Kidney (tissue), 14 donors: ENCODE results near the gene PCYT1A. TPM values are rescaled to one million over a fixed set of nuclear protein-coding genes. Genes with fewer than 3 reads are reported as not detected.

ENCODE experiments used
- DNase-seq, 5 donors: peaks; one replicate each; pipeline ENCODE4 v3.0.0-alpha.2; 2013 to 2020
- FAIRE-seq: peaks from 2 replicates; lab custom pipeline; 2012; peaks lifted over from hg19 to GRCh38; lab: Jason Lieb, UNC
- H3K27ac ChIP-seq, 2 donors: one replicate each; pipeline ENCODE4 v1.7.0; 2013; ENCODE audit warnings: low read depth in 2 of 2, low read length in 2 of 2, inconsistent platforms in 1 of 2
- H3K27me3 ChIP-seq: one replicate; pipeline ENCODE4 v1.7.1; 2013; ENCODE audit warnings: low read length, inconsistent platforms; ENCODE audit not compliant: control insufficient read depth, insufficient read depth
- H3K36me3 ChIP-seq, 3 donors: one replicate each; pipeline versions ENCODE4 v1.7.0 to v1.7.1; 2013; ENCODE audit warnings: low read length in 3 of 3, control low read depth in 1 of 3, inconsistent platforms in 1 of 3; ENCODE audit not compliant: insufficient read depth in 3 of 3, control insufficient read depth in 2 of 3
- H3K4me1 ChIP-seq, 3 donors: one replicate each; pipeline versions ENCODE4 v1.7.0 to v1.7.1; 2013; ENCODE audit warnings: low read length in 3 of 3, inconsistent platforms in 1 of 3, low read depth in 1 of 3; ENCODE audit not compliant: control insufficient read depth in 2 of 3, insufficient read depth in 2 of 3
- H3K4me3 ChIP-seq, 3 donors: one replicate each; pipeline versions ENCODE4 v1.7.0 to v1.8.1; 2013; ENCODE audit warnings: low read length in 3 of 3, control low read depth in 1 of 3, inconsistent platforms in 1 of 3
- H3K9ac ChIP-seq, 3 donors: one replicate each; pipeline versions ENCODE4 v1.7.0 to v1.7.1; 2013; ENCODE audit warnings: low read length in 3 of 3, control low read depth in 1 of 3, inconsistent platforms in 1 of 3
- H3K9me3 ChIP-seq, 3 donors: one replicate each; pipeline versions ENCODE4 v1.7.0 to v1.7.1; 2013; ENCODE audit warnings: low read length in 3 of 3, control low read depth in 1 of 3, inconsistent platforms in 1 of 3; ENCODE audit not compliant: control insufficient read depth in 2 of 3, insufficient read depth in 1 of 3
- intact Hi-C: fragments of 100-400 bp; cut with DNase I; formaldehyde crosslinking; loops from one replicate; pipeline ENCODE4 v1.11.1; 2022
- polyA plus RNA-seq: library from polyadenylated mRNA; stranded (reverse); fragments of 350-450 nt; fragmentation: Illumina TruSeq; extraction: RNeasy Lipid Tissue Mini Kit (QIAGEN cat#74804); gene quantifications from one replicate; pipeline ENCODE4 v1.2.3, GENCODE V29; 2014; ENCODE audit warnings: low read depth, low replicate concordance; ENCODE audit not compliant: insufficient read depth
- total RNA-seq: library from RNA; stranded (reverse); fragmentation: NEBNext Ultra II Directional; extraction: Animal tissue kit (Norgen Biotek cat#: 25700); gene quantifications from one replicate; pipeline ENCODE4 v1.2.1, GENCODE V29; 2021
- TF ChIP-seq, protein P1 (sequence below): IDR thresholded peaks from 3 replicates; pipeline ENCODE4 v1.5.1; 2012; ENCODE audit warnings: mild to moderate bottlenecking, moderate library complexity, borderline replicate concordance; ENCODE audit not compliant: insufficient read depth; ENCODE audit errors: extremely low read depth
- donor health status: control.
- donor health status: control.
- donor health status: control.
- donor health status: control.
- donor health status: control.
- donor health status: DM: yes; HTN: yes; CAD: no.
- donor health status: Normal renal cell carcinoma (clear cell type).

The PCYT1A gene
- total and polyA plus RNA-seq, 2 donors from 2014 or later, result 19.6 to 57.6 TPM

DNA sequence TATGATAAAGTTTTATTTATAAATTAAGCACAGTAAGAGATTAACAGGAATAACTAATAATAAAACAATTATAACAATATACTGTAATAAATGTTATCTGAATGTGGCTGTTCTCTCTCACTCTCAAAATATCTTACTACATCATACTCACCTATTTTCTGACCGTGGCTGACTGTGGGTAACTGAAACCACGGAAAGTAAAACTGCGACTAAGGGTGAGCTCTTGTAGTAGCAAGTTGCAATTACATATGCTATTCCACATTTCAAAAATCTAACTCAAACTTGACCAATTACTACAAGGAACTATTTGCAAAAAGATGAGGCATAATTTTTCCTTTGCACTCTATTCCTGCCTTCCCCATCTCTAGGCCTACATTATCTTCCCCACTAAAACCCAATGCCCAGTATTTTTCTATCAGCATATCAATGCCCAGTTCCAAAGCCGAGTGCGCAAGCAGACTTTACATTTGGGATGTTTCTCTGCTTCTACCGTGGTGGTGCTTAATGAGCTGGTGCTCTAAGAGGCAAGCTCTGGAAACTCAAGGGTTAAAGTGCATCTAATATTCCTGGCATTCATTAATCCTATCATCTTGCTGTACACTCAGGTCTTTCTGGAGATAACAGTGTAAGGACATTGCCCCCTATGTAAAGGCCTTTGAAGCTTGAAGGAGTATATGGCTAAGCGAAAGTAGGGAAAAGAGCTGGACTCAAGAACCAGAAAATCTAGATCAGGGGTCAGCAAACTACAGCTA, 6.7 kb downstream of the PCYT1A start:
- intact Hi-C loops, result no loop called here
- FAIRE-seq, result no peak
- Histone ChIP-seq H3K9ac (no peak overlapping the region), H3K27me3 (no peaks in the 10 kb centered on the region), H3K27ac (no peak overlapping the region), H3K36me3 (peaks cover 0 to 2% (median 0%) of the 10 kb centered on the region in 3 donors), H3K4me3 (no peak overlapping the region), H3K4me1 (peaks cover 0 to 9% (median 8%) of the 10 kb centered on the region in 3 donors), H3K9me3 (no peaks in the 10 kb centered on the region)
- TF ChIP-seq, protein P1, sequence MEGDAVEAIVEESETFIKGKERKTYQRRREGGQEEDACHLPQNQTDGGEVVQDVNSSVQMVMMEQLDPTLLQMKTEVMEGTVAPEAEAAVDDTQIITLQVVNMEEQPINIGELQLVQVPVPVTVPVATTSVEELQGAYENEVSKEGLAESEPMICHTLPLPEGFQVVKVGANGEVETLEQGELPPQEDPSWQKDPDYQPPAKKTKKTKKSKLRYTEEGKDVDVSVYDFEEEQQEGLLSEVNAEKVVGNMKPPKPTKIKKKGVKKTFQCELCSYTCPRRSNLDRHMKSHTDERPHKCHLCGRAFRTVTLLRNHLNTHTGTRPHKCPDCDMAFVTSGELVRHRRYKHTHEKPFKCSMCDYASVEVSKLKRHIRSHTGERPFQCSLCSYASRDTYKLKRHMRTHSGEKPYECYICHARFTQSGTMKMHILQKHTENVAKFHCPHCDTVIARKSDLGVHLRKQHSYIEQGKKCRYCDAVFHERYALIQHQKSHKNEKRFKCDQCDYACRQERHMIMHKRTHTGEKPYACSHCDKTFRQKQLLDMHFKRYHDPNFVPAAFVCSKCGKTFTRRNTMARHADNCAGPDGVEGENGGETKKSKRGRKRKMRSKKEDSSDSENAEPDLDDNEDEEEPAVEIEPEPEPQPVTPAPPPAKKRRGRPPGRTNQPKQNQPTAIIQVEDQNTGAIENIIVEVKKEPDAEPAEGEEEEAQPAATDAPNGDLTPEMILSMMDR, result no peak
- no peak for DNase-seq

DNA sequence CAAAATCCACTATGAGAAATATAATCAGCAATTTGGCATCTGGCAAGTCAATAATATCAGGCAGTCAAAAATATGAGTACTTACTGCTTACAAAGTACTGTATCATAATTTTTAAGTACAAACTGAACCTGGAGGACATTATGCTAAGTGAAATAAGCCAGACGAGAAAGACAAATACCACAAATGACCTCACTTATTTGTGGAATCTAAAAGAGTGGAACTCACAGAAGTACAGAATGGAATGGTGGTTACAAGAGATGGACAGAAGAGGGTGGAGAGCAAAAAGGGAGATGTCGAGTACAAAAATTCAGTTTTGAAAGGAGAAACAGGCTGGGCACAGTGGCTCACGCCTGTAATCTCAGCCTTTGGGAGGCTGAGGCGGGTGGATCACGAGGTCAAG, 12.4 kb downstream of the PCYT1A start:
- Histone ChIP-seq H3K4me3 (no peak overlapping the region), H3K4me1 (peaks cover 0 to 4% (median 3%) of the 10 kb centered on the region in 3 donors), H3K9me3 (no peaks in the 10 kb centered on the region), H3K36me3 (peaks cover 0 to 10% (median 2%) of the 10 kb centered on the region in 3 donors), H3K27me3 (no peaks in the 10 kb centered on the region), H3K9ac (no peak overlapping the region), H3K27ac (no peak overlapping the region)
- TF ChIP-seq, protein P1, result no peak
- DNase-seq (no peak), FAIRE-seq (no peak)
- intact Hi-C loops, result no loop called here

DNA sequence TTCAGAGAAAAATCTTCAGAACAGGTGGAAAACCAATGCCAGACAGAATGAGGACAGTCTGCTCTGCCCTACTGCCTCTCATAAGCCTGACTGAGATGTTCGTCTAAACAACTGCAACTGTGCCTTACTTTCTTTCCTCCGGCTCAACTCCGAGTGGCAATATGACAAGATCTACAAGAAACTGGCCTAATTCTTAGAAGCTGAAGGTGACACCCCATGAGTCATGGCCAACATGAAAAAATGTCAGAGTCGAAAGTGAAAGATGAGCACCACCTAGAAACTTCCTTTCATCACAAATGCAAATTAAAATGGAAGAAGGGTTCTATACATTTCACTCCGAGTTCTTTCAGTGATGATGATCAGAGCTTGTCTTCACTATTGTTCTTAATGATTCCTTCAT, 12.9 kb downstream of the PCYT1A start:
- FAIRE-seq, result no peak
- no peak for DNase-seq
- Histone ChIP-seq H3K9ac (no peak overlapping the region), H3K4me3 (no peak overlapping the region), H3K27me3 (no peaks in the 10 kb centered on the region), H3K4me1 (peaks cover 0 to 4% (median 3%) of the 10 kb centered on the region in 3 donors), H3K36me3 (peaks cover 0 to 10% (median 2%) of the 10 kb centered on the region in 3 donors), H3K27ac (no peak overlapping the region), H3K9me3 (no peaks in the 10 kb centered on the region)
- TF ChIP-seq, protein P1, result no peak
- intact Hi-C loops, result no loop called here
